Lower lobe of right lung (tissue), 2 donors: Measurements from ENCODE around the gene GGT1. TPM values are rescaled to one million over a fixed set of nuclear protein-coding genes. Genes with fewer than 3 reads are reported as not detected.
"Not testable (repeated sequence)": the region's sequence is repeated elsewhere in the genome, so short reads cannot be mapped to it uniquely, and the experiment has no call there.

ENCODE experiments used
- ATAC-seq, 2 donors: fragments of 200-7000 bp; cut with Tn5 transposase; one replicate each; pipeline ENCODE4 v1.9.1; 2020 to 2022; ENCODE audit warnings: mild to moderate bottlenecking in 2 of 2, moderate library complexity in 2 of 2
- DNase-seq: peaks from one replicate; pipeline ENCODE4 v3.0.0-alpha.2; 2020
- H3K27ac ChIP-seq: fragments of 200-600 bp; one replicate; pipeline ENCODE4 v1.8.0; 2022
- H3K27me3 ChIP-seq: fragments of 200-600 bp; one replicate; pipeline ENCODE4 v1.8.0; 2022; ENCODE audit warnings: low read depth
- H3K36me3 ChIP-seq: fragments of 200-600 bp; one replicate; pipeline ENCODE4 v1.8.0; 2022; ENCODE audit warnings: mild to moderate bottlenecking
- H3K4me1 ChIP-seq: fragments of 200-600 bp; one replicate; pipeline ENCODE4 v1.8.0; 2022
- H3K4me3 ChIP-seq: fragments of 200-600 bp; one replicate; pipeline ENCODE4 v1.8.0; 2022; ENCODE audit warnings: mild to moderate bottlenecking
- H3K9me3 ChIP-seq: fragments of 200-600 bp; one replicate; pipeline ENCODE4 v1.8.0; 2022
- CTCF ChIP-seq: fragments of 200-600 bp; IDR thresholded peaks from one replicate; pipeline ENCODE4 v1.8.0; 2022; ENCODE audit warnings: antibody characterized with exemption, mild to moderate bottlenecking
- intact Hi-C: fragments of 100-400 bp; cut with DNase I; formaldehyde crosslinking; loops from one replicate; pipeline ENCODE4 v1.11.0; 2022
- long read RNA-seq: library from polyadenylated mRNA; unstranded; transcript quantifications from one replicate; pipeline ENCODE4 v2.0.0, GENCODE V29; 2021
- total RNA-seq: library from RNA; stranded (reverse); fragmentation: NEBNext Ultra II Directional; extraction: Animal tissue kit (Norgen Biotek cat#: 25700); gene quantifications from one replicate; pipeline ENCODE4 v1.2.1, GENCODE V29; 2021
- donor health status: DM: no; HTN: yes; CAD: no; lungs with severe emphysema.

The GGT1 gene
- total RNA-seq, result 65.1 TPM
- long read RNA-seq, transcript GGT1-205 (5 exons, 1,033 nt), result major isoform, 21 of 95 reads
- long read RNA-seq, partial matches to known transcripts, result 19 of 95 reads
- long read RNA-seq, other reads (novel, unspliced or antisense), result 48 of 95 reads

- Histone ChIP-seq H3K27ac (peak within 1 kb of the TSS; percentile 18), H3K4me1 (peaks cover 20% of the 10 kb centered on the region), H3K4me3 (peak within 1 kb of the TSS; percentile 36)
- ATAC-seq, result peak; percentile 39 to 55
- H3K27me3 ChIP-seq, DNase-seq, H3K9me3 ChIP-seq, H3K36me3 ChIP-seq, intact Hi-C loops: not testable (repeated sequence)
These were observed at the start of gene GGT1 for GRCh38 chr22:24602847-24603769. GGT1 (plus strand) TSS chr22:24603193; CDS start chr22:24611082, 7,889 bp downstream.

- DNase-seq, result no peak
- H3K4me3 ChIP-seq, result peak overlapping the region; percentile 76
- H3K4me1 ChIP-seq, result peaks cover 66% of the 10 kb centered on the region
- no peak for ATAC-seq
- H3K27ac ChIP-seq, result peak overlapping the region; percentile 94
- peaks cover 37% of the 10 kb centered on the region for H3K36me3 ChIP-seq
- no peaks in the 10 kb centered on the region for H3K9me3 ChIP-seq
- no peaks in the 10 kb centered on the region for H3K27me3 ChIP-seq
- intact Hi-C loops, result no loop called here
- TF ChIP-seq CTCF, result no peak
These were observed 49.2 kb upstream of the GGT1 start for GRCh38 chr22:24553597-24554312.

DNA sequence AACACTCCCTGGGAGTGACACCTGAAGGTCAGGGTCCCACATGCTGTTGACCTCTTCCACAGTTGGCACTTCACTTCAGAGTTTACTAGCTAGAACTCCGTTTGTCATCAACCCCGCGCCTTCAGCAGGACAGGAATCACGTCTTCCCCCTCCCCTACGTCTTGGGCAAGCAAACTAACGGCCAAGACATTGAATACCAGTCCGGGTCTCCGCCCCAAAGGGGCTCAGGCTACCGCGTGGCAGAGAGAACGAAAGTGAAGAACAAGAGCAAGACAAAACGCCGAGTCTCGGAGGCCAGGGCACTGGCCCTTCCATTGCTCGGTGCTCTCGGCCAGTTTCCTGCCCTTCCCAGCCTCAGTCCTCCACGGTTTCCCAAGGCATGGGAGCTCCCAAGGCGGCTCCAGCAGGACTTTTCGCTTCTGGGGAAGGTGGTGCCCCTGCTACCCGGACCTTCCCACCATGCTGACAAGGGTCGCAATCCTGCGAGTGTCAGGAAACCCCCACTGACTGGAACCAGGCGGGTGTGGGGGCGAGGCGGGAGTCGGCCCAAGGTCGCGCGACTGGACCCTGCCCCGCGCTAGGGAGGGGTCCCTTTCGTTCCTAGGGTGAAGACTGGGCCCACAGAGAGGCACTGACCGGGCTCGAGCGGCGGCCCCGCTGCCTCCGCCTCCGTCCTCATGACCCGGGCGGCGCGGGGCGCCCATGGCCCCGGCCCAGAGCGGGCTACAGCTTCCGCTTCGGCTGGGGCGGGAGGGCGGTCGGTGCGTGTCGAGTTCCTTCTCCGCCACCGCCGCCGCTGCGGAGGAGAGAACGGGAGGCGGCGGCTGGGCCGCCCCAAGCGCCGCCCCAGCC, 48.5 kb upstream of the GGT1 start, which contains the start of gene GUCD1:
GUCD1 (minus strand) TSS at position 826 of the 852 bp plus-strand sequence; CDS start at position 679, 147 bp downstream.
- peaks cover 61% of the 10 kb centered on the region for H3K4me1 ChIP-seq
- peak within 1 kb of the TSS; percentile 76 for H3K4me3 ChIP-seq
- ATAC-seq, result peak; percentile 0 to 2
- peaks cover 37% of the 10 kb centered on the region for H3K36me3 ChIP-seq
- H3K27me3 ChIP-seq, result no peaks in the 10 kb centered on the region
- peak; percentile 54 for DNase-seq
- H3K9me3 ChIP-seq, result no peaks in the 10 kb centered on the region
- intact Hi-C loops, result no loop called here
- no peak for TF ChIP-seq CTCF
- H3K27ac ChIP-seq, result peak within 1 kb of the TSS; percentile 94

DNA sequence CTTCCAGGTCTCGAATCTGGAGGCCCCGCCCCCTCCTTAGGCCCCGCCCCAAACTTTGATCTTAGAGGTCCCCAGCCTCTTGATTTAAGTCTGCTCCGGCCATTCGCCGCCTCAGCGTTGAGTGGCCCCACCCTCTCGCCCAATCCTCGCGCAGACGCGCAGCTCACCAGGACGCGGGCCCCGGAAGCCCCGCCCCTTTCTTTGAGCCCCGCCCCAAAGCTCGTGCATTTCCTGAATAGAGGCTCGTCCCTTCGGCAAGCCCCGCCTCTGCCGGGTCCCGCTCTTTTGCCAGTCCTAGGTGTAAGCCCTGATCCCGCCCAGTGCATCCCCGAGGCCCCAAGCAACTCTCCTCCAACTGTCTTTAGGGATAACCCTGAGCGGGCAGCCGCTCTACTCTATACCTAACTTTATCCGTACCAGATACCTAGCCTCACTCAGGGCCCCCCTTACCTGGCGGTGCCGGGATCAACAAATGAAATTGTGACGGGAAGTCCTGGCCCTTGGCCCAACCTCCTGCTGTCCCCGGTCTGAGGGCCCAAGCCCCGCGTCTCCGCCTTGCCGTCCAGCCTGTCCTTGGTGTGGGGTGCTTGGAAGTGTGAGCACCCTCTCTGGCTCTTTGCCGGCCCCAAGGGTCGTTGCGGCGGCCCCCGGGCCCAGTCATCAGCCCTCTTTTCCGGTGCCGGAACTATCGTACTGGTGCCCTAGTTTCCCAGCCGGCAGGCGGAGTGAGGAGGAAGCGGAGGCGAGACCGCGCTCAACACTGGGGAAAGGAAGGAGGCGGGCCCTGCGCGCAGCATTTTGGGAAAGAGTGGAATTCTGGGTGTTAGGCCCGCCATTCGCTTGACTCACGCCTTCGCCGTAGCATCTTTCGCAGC, 47.6 kb upstream of the GGT1 start, which contains the start of gene SNRPD3:
SNRPD3 (plus strand) TSS at position 835 of the 875 bp plus-strand sequence. CDS start 1,676 bp downstream, outside the sequence.
- Histone ChIP-seq H3K27me3 (no peaks in the 10 kb centered on the region), H3K9me3 (no peaks in the 10 kb centered on the region), H3K4me3 (peak within 1 kb of the TSS; percentile 76), H3K36me3 (peaks cover 39% of the 10 kb centered on the region), H3K27ac (peak within 1 kb of the TSS; percentile 94), H3K4me1 (peaks cover 52% of the 10 kb centered on the region)
- ATAC-seq (peak; percentile 96 to 97), DNase-seq (peak; percentile 100)
- TF ChIP-seq CTCF, result peak; percentile 23
- intact Hi-C loops, result no loop called here

GRCh38 chr22:24559471-24559870, 43.5 kb upstream of the GGT1 start:
- no peak for ATAC-seq
- H3K4me3 ChIP-seq, result no peak overlapping the region
- no peak for DNase-seq
- TF ChIP-seq CTCF, result no peak
- peaks cover 34% of the 10 kb centered on the region for H3K4me1 ChIP-seq
- intact Hi-C loops, result no loop called here
- no peaks in the 10 kb centered on the region for H3K9me3 ChIP-seq
- H3K27ac ChIP-seq, result no peak overlapping the region
- peaks cover 62% of the 10 kb centered on the region for H3K36me3 ChIP-seq
- no peaks in the 10 kb centered on the region for H3K27me3 ChIP-seq
